ENCODE results near the gene FKBP1A.

FKBP1A gene

DNA sequence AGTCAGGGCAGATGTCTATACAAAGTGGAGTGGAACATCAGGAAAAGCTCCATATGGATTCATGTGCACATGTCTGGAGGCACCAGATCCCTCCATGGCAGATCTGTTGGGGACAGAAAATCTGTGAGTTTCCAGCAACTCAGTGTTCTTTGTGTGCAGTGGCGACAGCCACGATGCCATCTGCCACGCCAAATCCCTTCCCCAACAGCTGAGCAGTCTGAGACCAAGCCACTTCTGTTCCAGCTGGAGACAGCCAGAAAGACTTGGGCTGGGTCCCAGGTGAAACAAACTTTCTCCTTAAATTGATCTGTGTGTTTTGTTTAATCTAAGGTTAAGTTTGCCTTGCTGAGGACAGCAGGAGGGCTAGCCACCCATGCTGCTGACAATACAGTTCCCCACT lies 22.9 kb downstream of the FKBP1A start:
- TF ChIP-seq RAD21 (IDR thresholded peaks at IDR 0.05; ENCODE audit: low read depth): no peak
- no peak for TF ChIP-seq EP300 (IDR thresholded peaks at IDR 0.05; ENCODE audit: borderline replicate concordance)
- TF ChIP-seq FOXM1 (IDR thresholded peaks at IDR 0.05; ENCODE audit: borderline replicate concordance, low read depth): no peak
- TF ChIP-seq CEBPB (IDR thresholded peaks at IDR 0.05): no peak
- TF ChIP-seq TCF12 (IDR thresholded peaks at IDR 0.05; ENCODE audit: low read depth): no peak

DNA sequence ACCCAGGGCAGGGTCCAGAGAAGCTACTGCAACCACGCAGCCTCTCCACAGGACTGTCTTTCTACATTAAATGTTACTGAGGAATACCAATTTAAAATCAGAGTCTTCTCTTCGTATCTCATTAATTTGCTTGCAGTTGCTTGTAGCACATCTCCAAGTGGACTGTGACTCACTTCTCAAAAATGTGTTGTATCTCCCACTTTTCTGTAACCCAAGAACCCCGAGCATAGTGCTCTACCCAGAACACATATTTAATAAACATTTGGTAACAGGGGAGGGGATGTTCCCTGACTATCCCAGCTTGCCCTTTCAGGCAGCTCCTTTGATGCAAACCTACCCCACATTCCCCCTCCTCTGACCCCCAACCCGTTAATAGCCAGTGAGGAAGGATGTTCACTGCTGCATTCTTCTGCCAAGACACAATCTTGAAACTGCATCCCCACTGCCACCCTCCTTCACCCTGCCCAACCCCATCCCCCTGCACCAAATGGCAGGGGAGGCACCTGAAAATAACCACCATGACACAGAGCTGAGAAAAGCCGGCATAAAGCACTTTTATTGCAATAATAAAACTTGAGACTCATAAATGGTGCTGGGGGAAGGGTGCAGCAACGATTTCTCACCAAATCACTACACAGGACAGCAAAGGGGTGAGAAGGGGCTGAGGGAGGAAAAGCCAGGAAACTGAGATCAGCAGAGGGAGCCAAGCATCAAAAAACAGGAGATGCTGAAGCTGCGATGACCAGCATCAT lies 24.2 kb downstream of the FKBP1A start:
- TF ChIP-seq ZBTB7A (IDR thresholded peaks at IDR 0.05; ENCODE audit: low read depth) (no peak), RAD21 (IDR thresholded peaks at IDR 0.05; ENCODE audit: low read depth) (no peak), FOXM1 (IDR thresholded peaks at IDR 0.05; ENCODE audit: borderline replicate concordance, low read depth) (no peak), TAF1 (IDR thresholded peaks at IDR 0.05; ENCODE audit: low read depth) (no peak), NFIC (IDR thresholded peaks at IDR 0.05) (no peak), YY1 (IDR thresholded peaks at IDR 0.05; ENCODE audit: low read depth) (no peak), CREB1 (IDR thresholded peaks at IDR 0.05; ENCODE audit: low read depth) (no peak), TCF12 (IDR thresholded peaks at IDR 0.05; ENCODE audit: low read depth) (no peak), EGR1 (IDR thresholded peaks at IDR 0.05) (no peak), CEBPB (IDR thresholded peaks at IDR 0.05) (no peak), TEAD4 (IDR thresholded peaks at IDR 0.05) (no peak), EP300 (IDR thresholded peaks at IDR 0.05; ENCODE audit: borderline replicate concordance) (no peak)
- TF ChIP-seq, protein P1, sequence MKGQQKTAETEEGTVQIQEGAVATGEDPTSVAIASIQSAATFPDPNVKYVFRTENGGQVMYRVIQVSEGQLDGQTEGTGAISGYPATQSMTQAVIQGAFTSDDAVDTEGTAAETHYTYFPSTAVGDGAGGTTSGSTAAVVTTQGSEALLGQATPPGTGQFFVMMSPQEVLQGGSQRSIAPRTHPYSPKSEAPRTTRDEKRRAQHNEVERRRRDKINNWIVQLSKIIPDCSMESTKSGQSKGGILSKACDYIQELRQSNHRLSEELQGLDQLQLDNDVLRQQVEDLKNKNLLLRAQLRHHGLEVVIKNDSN (IDR thresholded peaks at IDR 0.05): no peak
- TF ChIP-seq, protein P2, sequence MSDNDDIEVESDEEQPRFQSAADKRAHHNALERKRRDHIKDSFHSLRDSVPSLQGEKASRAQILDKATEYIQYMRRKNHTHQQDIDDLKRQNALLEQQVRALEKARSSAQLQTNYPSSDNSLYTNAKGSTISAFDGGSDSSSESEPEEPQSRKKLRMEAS (IDR thresholded peaks at IDR 0.05): no peak
- TF ChIP-seq, protein P3, sequence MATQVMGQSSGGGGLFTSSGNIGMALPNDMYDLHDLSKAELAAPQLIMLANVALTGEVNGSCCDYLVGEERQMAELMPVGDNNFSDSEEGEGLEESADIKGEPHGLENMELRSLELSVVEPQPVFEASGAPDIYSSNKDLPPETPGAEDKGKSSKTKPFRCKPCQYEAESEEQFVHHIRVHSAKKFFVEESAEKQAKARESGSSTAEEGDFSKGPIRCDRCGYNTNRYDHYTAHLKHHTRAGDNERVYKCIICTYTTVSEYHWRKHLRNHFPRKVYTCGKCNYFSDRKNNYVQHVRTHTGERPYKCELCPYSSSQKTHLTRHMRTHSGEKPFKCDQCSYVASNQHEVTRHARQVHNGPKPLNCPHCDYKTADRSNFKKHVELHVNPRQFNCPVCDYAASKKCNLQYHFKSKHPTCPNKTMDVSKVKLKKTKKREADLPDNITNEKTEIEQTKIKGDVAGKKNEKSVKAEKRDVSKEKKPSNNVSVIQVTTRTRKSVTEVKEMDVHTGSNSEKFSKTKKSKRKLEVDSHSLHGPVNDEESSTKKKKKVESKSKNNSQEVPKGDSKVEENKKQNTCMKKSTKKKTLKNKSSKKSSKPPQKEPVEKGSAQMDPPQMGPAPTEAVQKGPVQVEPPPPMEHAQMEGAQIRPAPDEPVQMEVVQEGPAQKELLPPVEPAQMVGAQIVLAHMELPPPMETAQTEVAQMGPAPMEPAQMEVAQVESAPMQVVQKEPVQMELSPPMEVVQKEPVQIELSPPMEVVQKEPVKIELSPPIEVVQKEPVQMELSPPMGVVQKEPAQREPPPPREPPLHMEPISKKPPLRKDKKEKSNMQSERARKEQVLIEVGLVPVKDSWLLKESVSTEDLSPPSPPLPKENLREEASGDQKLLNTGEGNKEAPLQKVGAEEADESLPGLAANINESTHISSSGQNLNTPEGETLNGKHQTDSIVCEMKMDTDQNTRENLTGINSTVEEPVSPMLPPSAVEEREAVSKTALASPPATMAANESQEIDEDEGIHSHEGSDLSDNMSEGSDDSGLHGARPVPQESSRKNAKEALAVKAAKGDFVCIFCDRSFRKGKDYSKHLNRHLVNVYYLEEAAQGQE (IDR thresholded peaks at IDR 0.05; ENCODE audit: low read depth): no peak

DNA sequence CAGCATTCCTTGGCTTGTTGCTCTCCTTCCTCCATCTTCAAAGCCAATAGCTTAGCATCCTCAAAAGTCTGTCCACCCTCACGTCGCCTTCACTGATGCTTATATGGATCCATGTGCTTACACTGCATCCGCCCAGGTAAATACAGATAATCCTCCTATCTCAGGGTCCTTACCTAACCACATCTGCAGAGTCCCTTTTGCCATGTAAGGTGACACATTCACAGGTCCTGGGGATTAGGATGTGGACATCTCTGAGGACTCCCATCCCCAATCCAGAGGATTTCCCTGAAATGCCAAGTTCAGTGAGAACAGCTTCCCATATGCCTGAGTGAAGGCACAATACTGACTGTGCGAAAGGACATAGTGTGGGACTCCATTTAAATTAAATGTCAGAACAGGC lies 25.4 kb downstream of the FKBP1A start:
- TF ChIP-seq FOXM1 (IDR thresholded peaks at IDR 0.05; ENCODE audit: borderline replicate concordance, low read depth) (no peak), CREB1 (IDR thresholded peaks at IDR 0.05; ENCODE audit: low read depth) (no peak), YY1 (IDR thresholded peaks at IDR 0.05; ENCODE audit: low read depth) (no peak), TAF1 (IDR thresholded peaks at IDR 0.05; ENCODE audit: low read depth) (no peak), EP300 (IDR thresholded peaks at IDR 0.05; ENCODE audit: borderline replicate concordance) (no peak), TCF12 (IDR thresholded peaks at IDR 0.05; ENCODE audit: low read depth) (no peak), CEBPB (IDR thresholded peaks at IDR 0.05) (no peak), ZBTB7A (IDR thresholded peaks at IDR 0.05; ENCODE audit: low read depth) (no peak)
- TF ChIP-seq, protein P3 (IDR thresholded peaks at IDR 0.05; ENCODE audit: low read depth): no peak

DNA sequence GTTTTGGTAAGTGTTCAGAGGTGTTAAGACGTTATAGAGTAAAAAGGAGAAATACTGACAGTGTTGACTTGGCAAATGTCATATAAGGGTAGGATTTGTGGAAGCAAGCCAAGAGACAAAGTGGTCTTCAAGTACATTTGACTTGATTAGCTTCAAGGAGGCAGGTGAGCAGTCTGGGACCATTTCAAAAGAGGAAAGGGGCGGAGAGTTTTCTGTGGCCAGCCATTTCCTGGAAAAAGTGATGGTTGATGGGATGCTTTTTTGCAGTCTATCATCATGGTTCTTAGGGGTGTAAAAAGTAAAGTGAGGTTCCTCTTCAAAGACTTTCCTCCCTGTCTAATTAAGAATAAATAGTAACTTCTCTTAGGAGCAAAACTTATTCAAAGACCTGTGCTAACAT lies 28.7 kb downstream of the FKBP1A start:
- TF ChIP-seq, protein P1 (IDR thresholded peaks at IDR 0.05): no peak
- no peak for TF ChIP-seq TEAD4 (IDR thresholded peaks at IDR 0.05)
- TF ChIP-seq, protein P2 (IDR thresholded peaks at IDR 0.05): no peak
- TF ChIP-seq EGR1 (IDR thresholded peaks at IDR 0.05): no peak
- TF ChIP-seq TCF12 (IDR thresholded peaks at IDR 0.05; ENCODE audit: low read depth): no peak
- no peak for TF ChIP-seq CREB1 (IDR thresholded peaks at IDR 0.05; ENCODE audit: low read depth)
- no peak for TF ChIP-seq TAF1 (IDR thresholded peaks at IDR 0.05; ENCODE audit: low read depth)
- TF ChIP-seq ZBTB7A (IDR thresholded peaks at IDR 0.05; ENCODE audit: low read depth): no peak
- TF ChIP-seq EP300 (IDR thresholded peaks at IDR 0.05; ENCODE audit: borderline replicate concordance): no peak
- TF ChIP-seq, protein P3 (IDR thresholded peaks at IDR 0.05; ENCODE audit: low read depth): no peak
- TF ChIP-seq RAD21 (IDR thresholded peaks at IDR 0.05; ENCODE audit: low read depth): no peak
- TF ChIP-seq NFIC (IDR thresholded peaks at IDR 0.05): no peak
- TF ChIP-seq FOXM1 (IDR thresholded peaks at IDR 0.05; ENCODE audit: borderline replicate concordance, low read depth): no peak
- no peak for TF ChIP-seq YY1 (IDR thresholded peaks at IDR 0.05; ENCODE audit: low read depth)

Data from Ishikawa (cell line).